Embryonic facial prominence (tissue), 1 donor: ENCODE measurements around the gene DLGAP4.

Source experiments
- DNase-seq: peaks from one replicate; pipeline ENCODE4 v3.0.0-alpha.2; 2016; ENCODE audit errors: extremely low spot score

The DLGAP4 gene

GRCh38 chr20:36308986-36309385, 2.8 kb downstream of the DLGAP4 start:
- DNase-seq, result no peak

- DNase-seq, result no peak
Observed at GRCh38 chr20:36309643-36310042, 3.5 kb downstream of the DLGAP4 start.

DNA sequence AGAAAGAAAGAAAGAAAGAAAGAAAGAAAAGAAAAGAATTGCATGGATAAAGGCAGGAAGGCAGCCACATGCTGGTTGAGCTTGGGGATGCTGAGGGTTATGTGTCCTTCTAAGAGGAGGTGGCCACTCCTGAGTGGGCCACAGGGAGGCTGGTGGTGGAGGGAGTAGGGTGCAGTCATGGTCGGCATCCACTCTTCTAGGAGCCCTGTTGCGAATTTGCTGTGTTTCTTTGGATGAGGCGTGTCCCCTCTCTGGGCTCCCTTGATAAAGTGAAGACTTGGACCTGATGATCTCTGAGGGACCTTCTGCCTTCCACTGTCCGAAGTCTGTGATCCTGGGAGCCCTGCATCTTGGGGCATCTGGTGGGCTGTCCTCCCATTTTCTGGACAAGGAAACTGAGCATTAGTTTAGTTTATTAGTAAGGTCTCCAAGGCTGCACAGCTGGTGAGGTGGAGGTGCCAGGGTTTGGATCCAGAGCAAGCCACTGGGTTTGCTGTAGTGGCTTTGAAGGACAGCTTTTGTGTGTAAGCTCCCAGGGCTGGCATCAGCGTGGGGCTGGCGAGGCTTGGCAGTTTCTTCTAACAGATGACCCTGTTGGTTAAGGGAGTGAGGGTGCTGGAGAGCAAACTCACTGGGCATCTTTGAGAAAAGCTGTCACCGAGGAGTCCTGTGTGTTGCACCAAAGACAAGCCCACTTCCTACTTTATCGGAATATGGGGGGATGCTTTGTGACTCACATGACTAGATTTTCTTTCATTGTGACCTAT, 4.3 kb downstream of the DLGAP4 start:
- no peak for DNase-seq

- no peak for DNase-seq
Observed at GRCh38 chr20:36311141-36311853, 5.2 kb downstream of the DLGAP4 start.

GRCh38 chr20:36311854-36312723, 6.0 kb downstream of the DLGAP4 start:
- DNase-seq, result no peak

DNA sequence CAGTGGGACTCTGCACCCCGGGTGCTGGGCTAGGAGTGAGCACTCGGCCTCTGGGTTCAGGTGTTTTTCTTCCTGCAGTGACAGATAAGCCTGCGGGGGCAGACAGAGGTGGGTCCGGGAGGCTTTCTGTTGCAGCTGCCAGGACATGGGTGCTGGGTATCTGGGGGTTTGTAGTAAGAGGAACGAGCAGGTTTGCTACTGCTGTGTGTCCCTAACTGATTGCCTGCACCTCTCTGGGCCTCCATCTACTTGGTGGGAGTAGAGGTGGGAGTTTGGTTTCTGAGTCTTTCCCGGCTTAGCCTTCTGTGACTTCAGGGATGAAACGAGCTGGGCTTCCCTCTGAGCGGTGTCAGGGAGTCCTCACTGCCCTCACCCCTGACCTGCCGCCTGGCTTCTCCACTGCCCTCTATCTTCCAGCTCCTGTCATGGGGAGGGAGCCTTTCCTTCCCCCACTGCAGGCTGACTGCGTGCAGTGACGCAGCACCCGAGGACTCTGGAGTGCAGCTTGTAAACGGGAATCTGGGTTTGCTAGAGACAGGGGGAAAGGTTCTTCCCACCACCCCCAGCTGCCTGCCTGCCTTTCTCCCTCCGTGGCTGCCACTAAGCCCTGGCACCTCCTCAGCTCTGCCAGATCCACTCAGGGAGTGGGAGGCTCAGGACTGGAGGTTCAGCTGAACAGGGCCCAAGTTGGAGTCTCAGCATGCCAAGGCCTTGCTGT, 6.7 kb downstream of the DLGAP4 start:
- no peak for DNase-seq

GRCh38 chr20:36313476-36313875, 7.3 kb downstream of the DLGAP4 start:
- no peak for DNase-seq

DNA sequence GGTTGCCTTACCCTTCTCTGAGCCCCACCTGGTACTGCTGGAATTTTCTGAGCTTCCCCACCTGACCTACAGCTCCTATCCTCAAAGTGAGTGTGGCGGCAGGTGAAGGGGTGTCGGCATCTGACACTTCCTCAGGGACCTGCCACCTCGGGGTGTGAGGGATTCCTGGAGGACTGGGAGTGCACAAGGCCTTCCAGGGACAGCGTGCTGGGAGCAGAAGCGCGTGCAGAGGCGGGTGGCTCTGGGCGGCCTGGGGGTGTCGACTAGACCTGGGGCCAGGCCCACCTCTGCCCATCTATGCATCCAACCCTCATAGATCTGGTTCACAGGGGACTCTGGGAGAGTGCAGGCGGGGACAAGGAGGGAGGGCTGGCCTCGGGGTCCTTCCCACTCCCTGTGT, 7.8 kb downstream of the DLGAP4 start:
- DNase-seq, result no peak

GRCh38 chr20:36314734-36315544, 8.8 kb downstream of the DLGAP4 start:
- DNase-seq, result no peak

- DNase-seq, result no peak
Observed at GRCh38 chr20:36315545-36316351, 9.6 kb downstream of the DLGAP4 start.

- DNase-seq, result no peak
Observed at GRCh38 chr20:36317675-36318074, 11.5 kb downstream of the DLGAP4 start.

DNA sequence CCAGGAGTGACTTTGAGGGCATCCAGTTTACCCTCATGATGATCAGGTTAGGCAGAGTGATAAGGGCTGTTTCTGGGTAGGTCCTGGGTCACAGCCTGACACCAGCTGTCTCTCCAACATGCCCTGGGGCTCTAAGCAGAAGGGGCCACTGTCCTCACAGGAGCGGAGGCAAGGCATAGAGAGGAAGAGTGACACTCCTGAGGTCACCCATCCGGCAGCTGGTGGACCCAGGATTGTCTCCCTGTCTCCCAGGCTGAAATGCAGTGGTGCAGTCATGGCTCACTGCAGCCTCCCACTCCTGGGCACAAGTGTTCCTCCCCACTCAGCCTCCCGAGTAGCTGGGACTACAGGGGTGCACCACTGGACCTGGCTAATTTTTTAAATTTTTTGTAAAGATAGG, 12.0 kb downstream of the DLGAP4 start:
- no peak for DNase-seq

DNA sequence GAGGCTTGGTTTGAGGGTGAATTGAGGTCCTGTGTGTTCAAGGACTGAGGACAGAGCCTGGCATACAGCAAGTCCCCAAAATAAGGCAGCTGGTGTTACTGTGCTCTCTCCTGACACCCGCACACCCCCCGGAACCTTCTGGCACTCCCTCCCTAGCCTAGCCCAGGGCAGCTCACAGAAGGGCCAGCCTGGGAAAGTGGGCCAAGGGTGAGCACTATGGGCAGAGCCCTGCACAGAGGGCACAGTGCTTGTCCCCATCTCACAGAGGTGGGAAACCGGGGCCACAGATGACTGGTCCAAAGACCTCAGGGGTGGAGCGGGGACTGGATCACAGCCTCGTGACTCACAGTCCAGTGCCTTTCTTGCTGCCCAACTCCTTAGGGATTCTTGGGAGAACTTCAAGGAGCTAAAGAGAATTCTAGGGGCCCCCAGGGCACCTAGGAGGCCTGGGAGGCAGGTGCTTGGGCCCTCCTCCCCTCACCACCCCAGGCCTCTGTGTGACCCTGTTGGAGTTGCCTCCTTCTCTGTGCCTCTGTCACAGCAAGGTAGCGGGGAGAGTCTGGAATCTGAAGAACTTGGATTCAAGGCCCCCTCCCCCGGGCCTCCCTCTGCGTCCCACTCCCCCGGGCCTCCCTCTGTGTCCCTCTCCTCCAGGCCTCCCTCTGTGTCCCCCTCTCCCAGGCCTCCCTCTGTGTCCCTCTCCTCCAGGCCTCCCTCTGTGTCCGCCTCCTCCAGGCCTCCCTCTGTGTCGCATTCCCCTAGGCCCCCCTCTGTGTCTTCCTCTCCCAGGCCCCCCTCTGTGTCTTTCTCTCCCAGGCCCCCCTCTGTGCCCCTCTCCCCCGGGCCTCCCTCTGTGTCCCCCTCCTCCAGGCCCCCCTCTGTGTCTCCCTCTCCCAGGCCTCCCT, 13.5 kb downstream of the DLGAP4 start:
- no peak for DNase-seq

DNA sequence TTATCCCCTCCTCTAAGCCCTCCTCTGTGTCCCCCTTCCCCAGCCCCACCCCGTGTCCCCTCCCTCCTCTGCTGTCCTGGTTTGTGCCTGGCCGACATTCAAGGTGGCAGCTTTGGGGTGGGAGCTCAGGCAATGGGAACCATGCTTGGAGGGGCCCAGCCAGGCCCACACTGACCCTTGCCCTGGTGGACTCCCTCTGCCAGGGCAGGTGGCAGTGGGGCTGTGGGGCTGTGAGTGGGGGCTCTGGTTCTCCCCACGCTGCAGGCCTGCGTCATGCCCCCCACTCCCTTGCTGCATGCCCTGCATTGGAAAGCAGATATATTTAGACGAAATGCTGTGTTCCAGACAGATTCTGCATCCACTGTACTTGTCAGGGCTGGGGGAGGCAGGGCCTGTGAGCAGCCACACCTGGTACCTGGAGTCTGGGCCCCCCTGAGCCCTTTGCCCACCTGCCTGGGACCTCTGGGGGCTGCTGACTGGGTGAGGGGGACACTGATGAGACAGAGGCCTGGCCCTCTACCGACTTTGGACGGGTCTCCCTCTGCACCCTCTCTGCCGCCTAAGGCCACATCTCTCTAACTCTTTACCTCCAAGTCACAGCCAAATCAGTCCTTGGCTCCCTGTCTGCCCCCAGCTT, 14.2 kb downstream of the DLGAP4 start:
- no peak for DNase-seq

GRCh38 chr20:36320898-36321695, 15.0 kb downstream of the DLGAP4 start:
- no peak for DNase-seq

GRCh38 chr20:36322131-36322530, 16.0 kb downstream of the DLGAP4 start:
- no peak for DNase-seq

GRCh38 chr20:36330091-36330490, 24.0 kb downstream of the DLGAP4 start:
- DNase-seq, result no peak

DNA sequence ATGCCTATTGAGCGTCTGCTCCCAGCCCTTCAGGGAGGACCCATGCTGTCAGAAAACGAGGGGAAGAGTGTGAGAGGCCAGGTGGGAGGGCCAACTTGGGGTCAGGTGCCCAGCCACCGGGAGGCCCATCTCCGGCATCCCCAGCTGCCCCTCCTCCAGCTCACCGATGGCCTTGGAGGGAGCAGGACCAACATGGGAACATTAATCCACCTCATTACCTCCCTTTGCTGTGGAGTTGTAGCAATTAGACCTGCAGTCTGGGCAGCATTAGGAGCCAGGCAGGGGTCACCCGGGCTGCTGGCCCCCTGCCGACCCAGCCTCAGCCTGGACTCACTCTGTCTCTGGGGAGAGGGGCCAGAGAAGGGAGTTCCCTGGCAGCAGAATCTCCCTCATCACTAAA, 25.1 kb downstream of the DLGAP4 start:
- no peak for DNase-seq
